SK-N-SH (cell line): Measurements from ENCODE around the gene MAP3K3. TPM values are rescaled to one million over a fixed set of nuclear protein-coding genes. Genes with fewer than 3 reads are reported as not detected.

Experiments used
- CTCF ChIA-PET: fragments of 300-600, 350-600 bp; formaldehyde crosslinking; extraction: SDS; loops from one replicate; lab custom pipeline; 2021; lab: Yijun Ruan, JAX
- POLR2A ChIA-PET: fragments of 350-600 bp; sonication (Branson Sonifier 250); formaldehyde crosslinking; extraction: SDS; loops from one replicate; lab custom pipeline; 2020; ENCODE audit warnings: antibody characterized with exemption, inconsistent platforms; lab: Yijun Ruan, JAX
- DNase-seq: peaks from one replicate; pipeline ENCODE4 v3.0.0; 2012
- H2AFZ ChIP-seq: fragments of 200-600 bp; sonication (generic); 2 replicates; pipeline ENCODE4 v1.8.1; 2016; ENCODE audit warnings: antibody characterized with exemption, mild to moderate bottlenecking, low read depth
- H3F3A ChIP-seq: fragments of 200-600 bp; sonication (generic); replicated peaks from 2 replicates; pipeline ENCODE3; 2016; ENCODE audit warnings: antibody characterized with exemption, mild to moderate bottlenecking; ENCODE audit not compliant: insufficient read depth
- H3K27ac ChIP-seq, 2 experiments: fragments of 200-500 bp in 1 of 2; fragments of 200-600 bp in 1 of 2; sonication (Bioruptor generic) in 1 of 2; sonication (generic), shearing (Covaris generic) in 1 of 2; 2 replicates each; pipeline versions ENCODE4 v1.5.1 to v1.6.1; 2014 to 2016; ENCODE audit warnings: low read depth in 2 of 2, inconsistent platforms in 1 of 2, low read length in 1 of 2, mild to moderate bottlenecking in 1 of 2, mixed read lengths in 1 of 2
- H3K27me3 ChIP-seq: fragments of 200-600 bp; sonication (generic), shearing (Covaris generic); 2 replicates; pipeline ENCODE4 v1.6.1; 2016; ENCODE audit warnings: mixed run types; ENCODE audit not compliant: insufficient read depth
- H3K36me3 ChIP-seq, 2 experiments: fragments of 200-500 bp in 1 of 2; fragments of 200-600 bp in 1 of 2; sonication (Bioruptor generic) in 1 of 2; sonication (generic) in 1 of 2; replicated peaks in 1 of 2; 2 replicates each; pipeline versions ENCODE3 to v1.5.1; 2014 to 2016; ENCODE audit warnings: low read length in 1 of 2, mild to moderate bottlenecking in 1 of 2; ENCODE audit not compliant: insufficient read depth in 2 of 2, control insufficient read depth in 1 of 2
- H3K4me1 ChIP-seq, 2 experiments: fragments of 200-500 bp in 1 of 2; fragments of 200-600 bp in 1 of 2; sonication (Bioruptor generic) in 1 of 2; sonication (generic), shearing (Covaris generic) in 1 of 2; 2 replicates each; pipeline versions ENCODE4 v1.5.1 to v1.6.1; 2014 to 2016; ENCODE audit warnings: low read depth in 1 of 2, low read length in 1 of 2, mixed run types in 1 of 2; ENCODE audit not compliant: insufficient read depth in 2 of 2, control insufficient read depth in 1 of 2
- H3K4me2 ChIP-seq: fragments of 200-600 bp; sonication (generic), shearing (Covaris generic); 2 replicates; pipeline ENCODE4 v1.6.1; 2017; ENCODE audit warnings: mixed run types
- H3K4me3 ChIP-seq, 2 experiments: fragments of 200-500 bp in 1 of 2; fragments of 200-600 bp in 1 of 2; sonication (Bioruptor generic) in 1 of 2; sonication (generic), shearing (Covaris generic) in 1 of 2; 2 replicates each; pipeline versions ENCODE4 v1.5.1 to v1.8.1; 2014 to 2016; ENCODE audit warnings: low read depth in 2 of 2, inconsistent platforms in 1 of 2, low read length in 1 of 2, mild to moderate bottlenecking in 1 of 2, mixed read lengths in 1 of 2, moderate library complexity in 1 of 2
- H3K79me2 ChIP-seq: fragments of 200-600 bp; sonication (generic); 2 replicates; pipeline ENCODE4 v1.8.1; 2017; ENCODE audit warnings: mild to moderate bottlenecking; ENCODE audit not compliant: insufficient read depth
- H3K9ac ChIP-seq: fragments of 200-600 bp; sonication (generic); 2 replicates; pipeline ENCODE4 v1.6.1; 2017; ENCODE audit warnings: mixed run types
- H3K9me2 ChIP-seq: fragments of 200-600 bp; sonication (generic); 2 replicates; pipeline ENCODE4 v1.6.1; 2017; ENCODE audit warnings: mixed run types
- H3K9me3 ChIP-seq: fragments of 200-600 bp; sonication (generic); 2 replicates; pipeline ENCODE4 v1.6.1; 2017; ENCODE audit warnings: mixed run types, mild to moderate bottlenecking, moderate library complexity
- H4K20me1 ChIP-seq: fragments of 200-600 bp; sonication (generic); 2 replicates; pipeline ENCODE4 v1.6.1; 2017; ENCODE audit warnings: mild to moderate bottlenecking, mixed run types; ENCODE audit not compliant: insufficient read depth
- CHD2 ChIP-seq: fragments of 150-350 bp; IDR thresholded peaks from 2 replicates; pipeline ENCODE4 v1.6.1; 2018; ENCODE audit warnings: low read length; ENCODE audit not compliant: partially characterized antibody
- FOSL2 ChIP-seq: IDR thresholded peaks from 2 replicates; pipeline ENCODE4 v1.4.0; 2012; ENCODE audit warnings: low read depth, mild to moderate bottlenecking, moderate library complexity, borderline replicate concordance
- FOXJ3 ChIP-seq: sonication (generic); formaldehyde crosslinking; IDR thresholded peaks from 2 replicates; pipeline ENCODE4 v1.5.1; 2020; ENCODE audit warnings: mild to moderate bottlenecking, missing genetic modification reagents
- GABPA ChIP-seq: IDR thresholded peaks from 2 replicates; pipeline ENCODE4 v1.4.0; 2012; ENCODE audit warnings: low read depth, mild to moderate bottlenecking
- GATA2 ChIP-seq: sonication (generic); formaldehyde crosslinking; IDR thresholded peaks from 2 replicates; pipeline ENCODE4 v1.5.0; 2020; ENCODE audit warnings: mild to moderate bottlenecking, missing genetic modification reagents
- JUND ChIP-seq: IDR thresholded peaks from 2 replicates; pipeline ENCODE4 v1.4.0; 2012
- NFIC ChIP-seq: IDR thresholded peaks from 2 replicates; pipeline ENCODE4 v1.4.0; 2012; ENCODE audit warnings: borderline replicate concordance
- NRF1 ChIP-seq: IDR thresholded peaks from 2 replicates; pipeline ENCODE4 v1.6.1; 2012; ENCODE audit warnings: low read depth, mild to moderate bottlenecking, low read length
- RAD21 ChIP-seq: IDR thresholded peaks from 2 replicates; pipeline ENCODE4 v1.6.1; 2012; ENCODE audit warnings: mild to moderate bottlenecking, low read length
- RCOR1 ChIP-seq: fragments of 150-350 bp; IDR thresholded peaks from 2 replicates; pipeline ENCODE4 v1.6.1; 2017; ENCODE audit warnings: antibody characterized with exemption, low read length
- RFX5 ChIP-seq: IDR thresholded peaks from 2 replicates; pipeline ENCODE4 v1.6.1; 2012; ENCODE audit warnings: mild to moderate bottlenecking, improper control_type of control experiment, low read length
- RXRA ChIP-seq: IDR thresholded peaks from 2 replicates; pipeline ENCODE4 v1.4.0; 2012; ENCODE audit warnings: low read depth, mild to moderate bottlenecking, borderline replicate concordance
- SMC3 ChIP-seq: IDR thresholded peaks from 2 replicates; pipeline ENCODE4 v1.6.1; 2012; ENCODE audit warnings: low read depth, low read length, improper control_type of control experiment
- TCF12 ChIP-seq: IDR thresholded peaks from 2 replicates; pipeline ENCODE4 v1.4.0; 2012
- TEAD4 ChIP-seq: IDR thresholded peaks from 2 replicates; pipeline ENCODE4 v1.4.0; 2012; ENCODE audit warnings: mild to moderate bottlenecking, borderline replicate concordance; ENCODE audit not compliant: insufficient read depth
- YY1 ChIP-seq: IDR thresholded peaks from 2 replicates; pipeline ENCODE4 v1.4.0; 2012; ENCODE audit warnings: low read depth, mild to moderate bottlenecking
- WGBS: methylation state at CpG from one replicate; pipeline ENCODE4 v1.1.6; 2017; ENCODE audit warnings: low lambda C conversion rate; 5-methylcytosine and 5-hydroxymethylcytosine counted together
- polyA plus RNA-seq, 3 experiments: library from polyadenylated mRNA; depleted of rRNA; stranded (reverse); fragments of >200 nt; gene quantifications; 2 replicates each; pipeline ENCODE4 v1.2.3, GENCODE V29; 2012
- TF ChIP-seq, protein P1 (sequence below): IDR thresholded peaks from 2 replicates; pipeline ENCODE4 v1.4.0; 2012; ENCODE audit warnings: low read depth, borderline replicate concordance
- TF ChIP-seq, protein P2 (sequence below): IDR thresholded peaks from 2 replicates; pipeline ENCODE4; 2012
- TF ChIP-seq, protein P3 (sequence below): fragments of 200-600 bp; sonication (generic); IDR thresholded peaks from 2 replicates; pipeline ENCODE4 v1.6.1; 2017; ENCODE audit warnings: antibody characterized with exemption, mild to moderate bottlenecking, moderate library complexity

MAP3K3 gene
- polyA plus RNA-seq, 1 of the 3 experiments (the other 2 are of a cell fraction): 25.3 TPM

- no peak overlapping the region for H3K27ac ChIP-seq
- H3K4me1 ChIP-seq: peaks cover 0 to 3% of the 10 kb centered on the region in 2 experiments; a peak in 1 of 4 replicates
- ChIA-PET CTCF (interaction anchor here (0.7 to 2.5 kb wide), 6 partner anchors 11 to 65 kb away, joined by 3 to 13 read pairs (median 6); partner anchors contain the start of gene LIMD2), POLR2A (no interaction called here)
- H3K9me3 ChIP-seq: no peaks in the 10 kb centered on the region
- peaks cover 34 to 36% of the 10 kb centered on the region in 2 experiments for H3K36me3 ChIP-seq
- no peak for DNase-seq
- no peaks in the 10 kb centered on the region for H3K9me2 ChIP-seq
- no peaks in the 10 kb centered on the region for H3K27me3 ChIP-seq
- H3K9ac ChIP-seq: no peak overlapping the region
- no peak for TF ChIP-seq FOXJ3
- TF ChIP-seq RAD21: no peak
- TF ChIP-seq NRF1: no peak
- no peak for TF ChIP-seq TCF12
- H3F3A ChIP-seq: no peaks in the 10 kb centered on the region
- H3K79me2 ChIP-seq: peaks cover 24% of the 10 kb centered on the region
- H3K4me2 ChIP-seq: no peak overlapping the region
- H2AFZ ChIP-seq: no peak overlapping the region
- no peak overlapping the region for H3K4me3 ChIP-seq
- peaks cover 6% of the 10 kb centered on the region for H4K20me1 ChIP-seq
- 97% methylated on average over 2 of the region's 2 CpGs for WGBS
Observed at GRCh38 chr17:63635290-63635689, 13.1 kb downstream of the MAP3K3 start.

DNA sequence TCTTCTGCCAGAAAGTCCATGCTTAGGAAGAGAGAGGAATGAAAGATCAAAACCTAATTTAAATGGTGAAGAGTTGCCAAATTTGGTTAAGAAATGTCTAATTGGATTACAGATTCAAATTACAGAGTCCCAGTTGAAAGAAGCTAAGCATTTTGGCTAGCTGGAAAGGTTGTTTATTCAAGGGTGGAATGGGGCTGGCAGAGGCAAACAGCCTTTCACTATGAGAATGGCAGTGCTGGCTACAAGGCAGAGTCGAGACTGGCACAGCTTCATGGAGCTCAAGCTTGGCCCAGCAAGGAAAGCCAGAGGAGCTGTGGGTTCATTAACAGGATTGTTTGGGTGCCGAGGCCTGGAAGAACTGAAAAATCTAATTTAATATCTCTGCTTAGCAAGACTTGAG lies 13.6 kb downstream of the MAP3K3 start:
- Histone ChIP-seq H3K27me3 (no peaks in the 10 kb centered on the region), H3K4me2 (no peak overlapping the region), H3F3A (no peaks in the 10 kb centered on the region), H2AFZ (no peak overlapping the region), H3K9ac (no peak overlapping the region), H3K4me1 (peaks cover 0 to 3% of the 10 kb centered on the region in 2 experiments; a peak in 1 of 4 replicates), H3K79me2 (peaks cover 19% of the 10 kb centered on the region; the same call in 1 of the 2 replicates), H3K4me3 (no peak overlapping the region), H4K20me1 (peaks cover 6% of the 10 kb centered on the region), H3K36me3 (peaks cover 34 to 36% of the 10 kb centered on the region in 2 experiments), H3K27ac (no peak overlapping the region), H3K9me2 (no peaks in the 10 kb centered on the region), H3K9me3 (no peaks in the 10 kb centered on the region)
- 87% methylated on average over 2 of the region's 2 CpGs for WGBS
- ChIA-PET POLR2A (interaction anchor here (0.9 to 1.1 kb wide), 3 partner anchors 8 to 59 kb away, joined by 3 read pairs; partner anchors contain the start of gene MAP3K3), CTCF (interaction anchor here (0.8 to 2.5 kb wide), 8 partner anchors 10 to 198 kb away, joined by 3 to 13 read pairs (median 4); partner anchors contain the start of gene MAP3K3)
- no peak for TF ChIP-seq SMC3
- TF ChIP-seq RFX5: no peak
- no peak for TF ChIP-seq RCOR1
- TF ChIP-seq, protein P1, sequence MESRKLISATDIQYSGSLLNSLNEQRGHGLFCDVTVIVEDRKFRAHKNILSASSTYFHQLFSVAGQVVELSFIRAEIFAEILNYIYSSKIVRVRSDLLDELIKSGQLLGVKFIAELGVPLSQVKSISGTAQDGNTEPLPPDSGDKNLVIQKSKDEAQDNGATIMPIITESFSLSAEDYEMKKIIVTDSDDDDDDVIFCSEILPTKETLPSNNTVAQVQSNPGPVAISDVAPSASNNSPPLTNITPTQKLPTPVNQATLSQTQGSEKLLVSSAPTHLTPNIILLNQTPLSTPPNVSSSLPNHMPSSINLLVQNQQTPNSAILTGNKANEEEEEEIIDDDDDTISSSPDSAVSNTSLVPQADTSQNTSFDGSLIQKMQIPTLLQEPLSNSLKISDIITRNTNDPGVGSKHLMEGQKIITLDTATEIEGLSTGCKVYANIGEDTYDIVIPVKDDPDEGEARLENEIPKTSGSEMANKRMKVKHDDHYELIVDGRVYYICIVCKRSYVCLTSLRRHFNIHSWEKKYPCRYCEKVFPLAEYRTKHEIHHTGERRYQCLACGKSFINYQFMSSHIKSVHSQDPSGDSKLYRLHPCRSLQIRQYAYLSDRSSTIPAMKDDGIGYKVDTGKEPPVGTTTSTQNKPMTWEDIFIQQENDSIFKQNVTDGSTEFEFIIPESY: no peak
- TF ChIP-seq, protein P2, sequence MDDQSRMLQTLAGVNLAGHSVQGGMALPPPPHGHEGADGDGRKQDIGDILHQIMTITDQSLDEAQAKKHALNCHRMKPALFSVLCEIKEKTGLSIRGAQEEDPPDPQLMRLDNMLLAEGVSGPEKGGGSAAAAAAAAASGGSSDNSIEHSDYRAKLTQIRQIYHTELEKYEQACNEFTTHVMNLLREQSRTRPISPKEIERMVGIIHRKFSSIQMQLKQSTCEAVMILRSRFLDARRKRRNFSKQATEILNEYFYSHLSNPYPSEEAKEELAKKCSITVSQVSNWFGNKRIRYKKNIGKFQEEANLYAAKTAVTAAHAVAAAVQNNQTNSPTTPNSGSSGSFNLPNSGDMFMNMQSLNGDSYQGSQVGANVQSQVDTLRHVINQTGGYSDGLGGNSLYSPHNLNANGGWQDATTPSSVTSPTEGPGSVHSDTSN: no peak
- TF ChIP-seq YY1: no peak
- no peak for TF ChIP-seq NFIC
- TF ChIP-seq, protein P3, sequence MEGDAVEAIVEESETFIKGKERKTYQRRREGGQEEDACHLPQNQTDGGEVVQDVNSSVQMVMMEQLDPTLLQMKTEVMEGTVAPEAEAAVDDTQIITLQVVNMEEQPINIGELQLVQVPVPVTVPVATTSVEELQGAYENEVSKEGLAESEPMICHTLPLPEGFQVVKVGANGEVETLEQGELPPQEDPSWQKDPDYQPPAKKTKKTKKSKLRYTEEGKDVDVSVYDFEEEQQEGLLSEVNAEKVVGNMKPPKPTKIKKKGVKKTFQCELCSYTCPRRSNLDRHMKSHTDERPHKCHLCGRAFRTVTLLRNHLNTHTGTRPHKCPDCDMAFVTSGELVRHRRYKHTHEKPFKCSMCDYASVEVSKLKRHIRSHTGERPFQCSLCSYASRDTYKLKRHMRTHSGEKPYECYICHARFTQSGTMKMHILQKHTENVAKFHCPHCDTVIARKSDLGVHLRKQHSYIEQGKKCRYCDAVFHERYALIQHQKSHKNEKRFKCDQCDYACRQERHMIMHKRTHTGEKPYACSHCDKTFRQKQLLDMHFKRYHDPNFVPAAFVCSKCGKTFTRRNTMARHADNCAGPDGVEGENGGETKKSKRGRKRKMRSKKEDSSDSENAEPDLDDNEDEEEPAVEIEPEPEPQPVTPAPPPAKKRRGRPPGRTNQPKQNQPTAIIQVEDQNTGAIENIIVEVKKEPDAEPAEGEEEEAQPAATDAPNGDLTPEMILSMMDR: no peak
- no peak for TF ChIP-seq CHD2
- TF ChIP-seq GABPA: no peak
- no peak for TF ChIP-seq GATA2
- TF ChIP-seq JUND: no peak
- TF ChIP-seq TEAD4: no peak
- TF ChIP-seq FOSL2: no peak
- TF ChIP-seq NRF1: no peak
- TF ChIP-seq RAD21: no peak
- TF ChIP-seq RXRA: no peak
- no peak for DNase-seq
